ENCODE results near the gene NHLRC4.

Gene NHLRC4

DNA sequence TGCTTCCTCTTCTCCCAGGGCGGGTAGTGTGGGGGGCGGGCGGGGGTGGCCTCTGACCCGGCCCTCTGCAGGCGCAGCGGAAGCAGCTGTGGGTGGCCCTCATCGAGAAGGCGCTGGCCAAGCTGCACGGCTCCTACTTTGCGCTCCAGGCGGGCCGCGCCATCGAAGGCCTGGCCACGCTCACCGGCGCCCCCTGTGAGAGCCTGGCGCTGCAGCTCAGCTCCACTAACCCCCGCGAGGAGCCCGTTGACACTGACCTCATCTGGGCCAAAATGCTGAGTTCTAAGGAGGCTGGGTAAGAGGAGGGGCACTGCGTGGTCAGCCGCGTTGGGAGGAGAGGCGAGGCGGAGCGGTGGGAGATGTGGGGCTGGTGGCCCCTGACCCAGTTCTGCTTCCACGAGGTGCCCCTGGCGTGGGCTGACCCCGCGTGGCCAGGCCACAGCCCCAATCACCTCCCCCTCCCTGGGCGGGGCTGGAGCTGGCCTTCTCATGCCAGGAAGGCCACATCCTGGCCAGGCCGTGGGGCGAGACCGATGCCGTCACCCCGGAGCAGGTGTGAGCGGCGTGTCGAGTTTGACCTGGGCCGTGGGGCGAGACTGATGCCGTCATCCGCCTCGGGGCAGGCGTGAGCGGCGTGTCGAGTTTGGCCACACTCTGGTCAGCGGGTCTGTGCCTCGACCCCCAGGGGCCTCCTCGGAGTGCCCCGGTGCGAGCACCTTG, 17.1 kb upstream of the NHLRC4 start:
- DNase-seq (ENCODE audit: insufficient read length, low spot score) (no peak), FAIRE-seq (no peak)
- no peak for TF ChIP-seq SPI1 (IDR thresholded peaks at IDR 0.05; ENCODE audit: low read depth, low read length)
- no peak for TF ChIP-seq PAX5 (IDR thresholded peaks at IDR 0.05; ENCODE audit: insufficient read depth, low read length, severe bottlenecking)
- no peak for TF ChIP-seq POLR2AphosphoS5 (IDR thresholded peaks at IDR 0.05; ENCODE audit: low read depth, low read length)
- no peak for TF ChIP-seq POU2F2 (IDR thresholded peaks at IDR 0.05; ENCODE audit: low read depth, low read length)
- no peak for TF ChIP-seq POLR2A (IDR thresholded peaks at IDR 0.05; ENCODE audit: low read depth, low read length)
- TF ChIP-seq TAF1 (IDR thresholded peaks at IDR 0.05; ENCODE audit: low read depth, low read length): no peak

DNA sequence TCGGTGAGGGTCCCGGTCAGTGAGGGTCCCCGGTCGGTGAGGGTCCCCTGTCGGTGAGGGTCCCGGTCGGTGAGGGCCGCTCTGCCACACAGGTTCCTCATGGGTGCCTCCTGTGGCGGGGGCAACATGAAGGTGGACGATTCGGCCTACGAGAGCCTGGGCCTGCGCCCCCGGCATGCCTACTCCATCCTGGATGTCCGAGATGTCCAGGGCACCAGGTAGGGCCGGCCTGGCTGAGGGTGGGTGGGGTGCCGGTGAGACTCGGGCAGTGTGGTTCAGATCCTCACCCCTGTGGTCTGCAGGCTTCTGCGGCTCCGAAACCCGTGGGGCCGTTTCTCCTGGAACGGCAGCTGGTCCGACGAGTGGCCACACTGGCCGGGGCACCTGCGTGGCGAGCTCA, 15.6 kb upstream of the NHLRC4 start:
- FAIRE-seq (no peak), DNase-seq (ENCODE audit: insufficient read length, low spot score) (no peak)
- TF ChIP-seq POLR2AphosphoS5 (IDR thresholded peaks at IDR 0.05; ENCODE audit: low read depth, low read length) (no peak), TAF1 (IDR thresholded peaks at IDR 0.05; ENCODE audit: low read depth, low read length) (no peak), POLR2A (IDR thresholded peaks at IDR 0.05; ENCODE audit: low read depth, low read length) (no peak), SPI1 (IDR thresholded peaks at IDR 0.05; ENCODE audit: low read depth, low read length) (no peak), POU2F2 (IDR thresholded peaks at IDR 0.05; ENCODE audit: low read depth, low read length) (no peak), PAX5 (IDR thresholded peaks at IDR 0.05; ENCODE audit: insufficient read depth, low read length, severe bottlenecking) (no peak)

DNA sequence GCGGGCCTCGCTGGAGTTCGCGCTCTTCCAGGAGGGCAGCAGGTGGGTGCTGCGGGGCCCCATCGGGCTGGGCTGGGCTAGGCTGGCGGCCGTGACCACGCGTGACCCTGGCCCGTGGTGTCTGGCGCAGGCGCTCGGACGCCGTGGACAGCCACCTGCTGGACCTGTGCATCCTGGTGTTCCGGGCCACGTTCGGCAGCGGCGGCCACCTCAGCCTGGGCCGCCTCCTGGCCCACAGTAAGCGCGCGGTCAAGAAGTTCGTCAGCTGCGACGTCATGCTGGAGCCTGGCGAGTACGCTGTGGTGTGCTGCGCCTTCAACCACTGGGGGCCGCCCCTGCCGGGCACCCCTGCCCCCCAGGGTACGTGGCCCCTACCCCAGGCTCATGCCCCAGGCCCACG, 14.6 kb upstream of the NHLRC4 start:
- FAIRE-seq (no peak), DNase-seq (ENCODE audit: insufficient read length, low spot score) (no peak)
- no peak for TF ChIP-seq POU2F2 (IDR thresholded peaks at IDR 0.05; ENCODE audit: low read depth, low read length)
- TF ChIP-seq TAF1 (IDR thresholded peaks at IDR 0.05; ENCODE audit: low read depth, low read length): no peak
- TF ChIP-seq PAX5 (IDR thresholded peaks at IDR 0.05; ENCODE audit: insufficient read depth, low read length, severe bottlenecking): no peak
- TF ChIP-seq POLR2AphosphoS5 (IDR thresholded peaks at IDR 0.05; ENCODE audit: low read depth, low read length): no peak
- no peak for TF ChIP-seq SPI1 (IDR thresholded peaks at IDR 0.05; ENCODE audit: low read depth, low read length)
- TF ChIP-seq POLR2A (IDR thresholded peaks at IDR 0.05; ENCODE audit: low read depth, low read length): no peak

DNA sequence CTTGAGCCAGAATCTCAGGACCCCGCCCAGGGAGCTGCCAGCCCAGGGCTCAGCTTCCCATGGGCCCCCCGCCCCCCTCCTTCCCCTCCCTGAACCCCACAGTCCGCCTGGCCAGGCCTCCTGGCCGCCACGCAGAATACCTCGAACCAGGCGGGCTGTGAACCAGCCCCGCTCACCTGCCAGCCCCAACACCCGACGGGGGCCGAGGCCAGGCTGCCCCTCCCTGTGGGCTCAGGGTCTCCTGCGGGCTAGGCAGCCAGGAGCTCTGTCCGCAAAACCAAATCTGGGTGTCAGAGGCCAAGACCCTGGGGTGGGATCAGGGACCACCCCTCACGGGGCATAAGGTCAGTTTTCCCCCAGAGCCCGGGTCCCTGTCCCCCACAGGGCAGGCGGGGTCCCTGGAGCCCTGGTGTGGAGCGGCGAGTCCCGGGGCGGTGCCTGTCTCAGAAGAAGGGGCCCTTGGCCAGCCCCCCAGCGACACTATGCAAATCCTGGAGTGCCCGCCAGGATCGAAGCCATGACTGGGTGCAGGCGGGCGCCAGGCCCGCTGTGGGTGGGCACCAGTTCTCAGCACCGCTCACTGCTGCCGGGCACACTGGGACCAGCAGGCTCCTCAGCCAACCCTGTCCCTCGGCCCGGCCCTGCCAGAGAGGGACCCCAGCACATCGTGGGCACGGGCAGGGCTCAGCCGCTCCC, 13.1 kb upstream of the NHLRC4 start:
- DNase-seq (ENCODE audit: insufficient read length, low spot score) (no peak), FAIRE-seq (no peak)
- TF ChIP-seq PAX5 (IDR thresholded peaks at IDR 0.05; ENCODE audit: insufficient read depth, low read length, severe bottlenecking) (no peak), POLR2A (IDR thresholded peaks at IDR 0.05; ENCODE audit: low read depth, low read length) (no peak), TAF1 (IDR thresholded peaks at IDR 0.05; ENCODE audit: low read depth, low read length) (no peak), SPI1 (IDR thresholded peaks at IDR 0.05; ENCODE audit: low read depth, low read length) (no peak), POLR2AphosphoS5 (IDR thresholded peaks at IDR 0.05; ENCODE audit: low read depth, low read length) (no peak), POU2F2 (IDR thresholded peaks at IDR 0.05; ENCODE audit: low read depth, low read length) (no peak)

DNA sequence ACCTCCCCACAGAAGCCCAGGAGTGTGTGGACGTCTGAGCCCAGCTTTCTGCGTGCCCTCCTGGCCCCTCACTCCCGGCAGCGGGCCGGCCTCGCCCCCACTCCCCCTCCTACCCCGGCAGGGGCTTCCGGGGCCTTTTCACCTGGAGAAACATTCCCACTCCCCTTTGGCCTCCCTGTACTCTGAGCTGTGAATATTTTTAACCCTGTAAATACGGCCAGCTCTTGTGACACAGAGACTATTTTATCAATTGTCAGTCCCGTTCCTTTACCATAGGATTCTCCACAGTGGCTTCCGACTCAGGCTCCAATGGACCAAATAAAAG, 12.5 kb upstream of the NHLRC4 start:
- TF ChIP-seq SPI1 (IDR thresholded peaks at IDR 0.05; ENCODE audit: low read depth, low read length): no peak
- no peak for TF ChIP-seq POLR2AphosphoS5 (IDR thresholded peaks at IDR 0.05; ENCODE audit: low read depth, low read length)
- TF ChIP-seq POLR2A (IDR thresholded peaks at IDR 0.05; ENCODE audit: low read depth, low read length): no peak
- no peak for TF ChIP-seq PAX5 (IDR thresholded peaks at IDR 0.05; ENCODE audit: insufficient read depth, low read length, severe bottlenecking)
- TF ChIP-seq TAF1 (IDR thresholded peaks at IDR 0.05; ENCODE audit: low read depth, low read length): no peak
- TF ChIP-seq POU2F2 (IDR thresholded peaks at IDR 0.05; ENCODE audit: low read depth, low read length): no peak
- DNase-seq (ENCODE audit: insufficient read length, low spot score) (no peak), FAIRE-seq (no peak)

- DNase-seq (ENCODE audit: insufficient read length, low spot score) (no peak), FAIRE-seq (no peak)
- no peak for TF ChIP-seq SPI1 (IDR thresholded peaks at IDR 0.05; ENCODE audit: low read depth, low read length)
- TF ChIP-seq POLR2A (IDR thresholded peaks at IDR 0.05; ENCODE audit: low read depth, low read length): no peak
- TF ChIP-seq POLR2AphosphoS5 (IDR thresholded peaks at IDR 0.05; ENCODE audit: low read depth, low read length): no peak
- TF ChIP-seq TAF1 (IDR thresholded peaks at IDR 0.05; ENCODE audit: low read depth, low read length): no peak
- TF ChIP-seq PAX5 (IDR thresholded peaks at IDR 0.05; ENCODE audit: insufficient read depth, low read length, severe bottlenecking): no peak
- TF ChIP-seq POU2F2 (IDR thresholded peaks at IDR 0.05; ENCODE audit: low read depth, low read length): no peak
These were observed 12.0 kb upstream of the NHLRC4 start for GRCh38 chr16:554640-555365.

- no peak for FAIRE-seq
- DNase-seq (ENCODE audit: insufficient read length, low spot score): no peak
These were observed 11.0 kb upstream of the NHLRC4 start for GRCh38 chr16:555528-556473.

GRCh38 chr16:556474-557173, 10.2 kb upstream of the NHLRC4 start:
- DNase-seq (ENCODE audit: insufficient read length, low spot score) (no peak), FAIRE-seq (no peak)
- TF ChIP-seq TAF1 (IDR thresholded peaks at IDR 0.05; ENCODE audit: low read depth, low read length) (no peak), SPI1 (IDR thresholded peaks at IDR 0.05; ENCODE audit: low read depth, low read length) (no peak), POLR2A (IDR thresholded peaks at IDR 0.05; ENCODE audit: low read depth, low read length) (no peak), POLR2AphosphoS5 (IDR thresholded peaks at IDR 0.05; ENCODE audit: low read depth, low read length) (no peak), POU2F2 (IDR thresholded peaks at IDR 0.05; ENCODE audit: low read depth, low read length) (no peak), PAX5 (IDR thresholded peaks at IDR 0.05; ENCODE audit: insufficient read depth, low read length, severe bottlenecking) (no peak)

More at GRCh38 chr16:555528-556473, 11.0 kb upstream of the NHLRC4 start:
- TF ChIP-seq SPI1 (IDR thresholded peaks at IDR 0.05; ENCODE audit: low read depth, low read length) (no peak), POLR2AphosphoS5 (IDR thresholded peaks at IDR 0.05; ENCODE audit: low read depth, low read length) (no peak), PAX5 (IDR thresholded peaks at IDR 0.05; ENCODE audit: insufficient read depth, low read length, severe bottlenecking) (no peak), POLR2A (IDR thresholded peaks at IDR 0.05; ENCODE audit: low read depth, low read length) (no peak), POU2F2 (IDR thresholded peaks at IDR 0.05; ENCODE audit: low read depth, low read length) (no peak), TAF1 (IDR thresholded peaks at IDR 0.05; ENCODE audit: low read depth, low read length) (no peak)
